AG04450 (cell line): ENCODE measurements around the gene PRR14L. TPM values are rescaled to one million over a fixed set of nuclear protein-coding genes. Genes with fewer than 3 reads are reported as not detected.
A peak's percentile ranks its signal among the peaks of the same experiment; 100 is the strongest.

Experiments used
- CTCF ChIA-PET: fragments of 300-600, 350-600 bp; formaldehyde crosslinking; extraction: SDS; loops from one replicate; lab custom pipeline; 2022; ENCODE audit warnings: antibody characterized with exemption, inconsistent platforms; lab: Charles Lee
- POLR2A ChIA-PET: fragments of 350-600 bp; formaldehyde crosslinking; extraction: SDS; loops from one replicate; lab custom pipeline; 2021; ENCODE audit warnings: antibody characterized with exemption, inconsistent platforms; lab: Yijun Ruan, JAX
- DNase-seq: peaks from one replicate; pipeline ENCODE4 v3.0.0-alpha.2; 2011; ENCODE audit warnings: low read depth, low spot score
- H3K27ac ChIP-seq: one replicate; pipeline ENCODE4 v1.5.1; 2012; ENCODE audit warnings: low read depth, low read length, control low read depth
- H3K27me3 ChIP-seq: one replicate; pipeline ENCODE4 v1.6.0; 2012; ENCODE audit warnings: low read length; ENCODE audit not compliant: control insufficient read depth, insufficient read depth
- H3K4me3 ChIP-seq: 2 replicates; pipeline ENCODE4 v1.5.1; 2011; ENCODE audit warnings: mild to moderate bottlenecking, low read depth, low read length, control low read depth
- H3K9me3 ChIP-seq: 2 replicates; pipeline ENCODE4 v1.5.1; 2012; ENCODE audit warnings: low read length; ENCODE audit not compliant: control insufficient read depth, insufficient read depth
- polyA plus RNA-seq: library from polyadenylated mRNA; depleted of rRNA; stranded (reverse); fragments of >200 nt; gene quantifications from 2 replicates; pipeline ENCODE4 v1.2.3, GENCODE V29; 2011
- TF ChIP-seq, protein P1 (sequence below): IDR thresholded peaks from 2 replicates; pipeline ENCODE4 v1.5.1; 2011; ENCODE audit warnings: low read depth, low read length, control low read depth, inconsistent platforms

PRR14L gene
- polyA plus RNA-seq, 1 experiment, result 16.3 TPM

DNA sequence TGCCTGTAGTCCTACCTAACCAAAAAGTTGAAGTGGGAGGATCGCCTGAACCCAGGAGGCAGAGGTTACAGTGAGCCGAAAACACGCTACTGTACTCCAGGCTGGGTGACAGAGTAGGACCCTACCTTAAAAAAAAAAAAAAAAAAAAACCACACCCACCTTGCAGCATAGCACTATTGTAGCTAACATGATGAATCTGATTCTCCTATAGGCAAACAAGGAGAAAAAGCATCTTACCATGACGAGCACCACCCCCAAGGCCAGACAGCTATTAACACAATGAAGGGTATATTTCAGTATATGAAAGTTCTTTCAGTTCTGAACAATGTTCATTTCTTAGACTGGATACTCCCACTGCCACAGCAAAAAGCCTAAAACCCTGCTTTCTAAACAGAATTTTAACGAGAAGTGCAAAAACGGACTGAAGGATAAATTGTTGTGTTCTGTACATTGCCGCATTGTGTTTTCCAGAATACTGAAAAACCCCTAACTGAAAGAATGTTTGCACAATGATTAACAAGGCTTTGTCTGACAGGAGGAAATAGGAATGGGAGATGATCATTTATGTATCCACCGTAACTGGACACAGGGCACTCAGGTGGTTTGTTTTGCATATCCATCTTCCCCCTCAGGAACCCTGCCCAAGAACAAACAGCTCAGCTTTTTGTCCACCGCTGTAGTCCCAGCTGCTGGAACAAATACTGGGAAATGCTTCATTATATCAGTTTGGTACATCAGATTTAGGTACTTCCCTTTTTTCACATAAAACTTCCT lies 96.8 kb downstream of the PRR14L start:
- ChIA-PET POLR2A (no interaction called here), CTCF (interaction anchor here (0.8 kb wide), 1 partner anchor 12 kb away, joined by 4 read pairs; no protein-coding TSS in a partner anchor)
- TF ChIP-seq, protein P1, sequence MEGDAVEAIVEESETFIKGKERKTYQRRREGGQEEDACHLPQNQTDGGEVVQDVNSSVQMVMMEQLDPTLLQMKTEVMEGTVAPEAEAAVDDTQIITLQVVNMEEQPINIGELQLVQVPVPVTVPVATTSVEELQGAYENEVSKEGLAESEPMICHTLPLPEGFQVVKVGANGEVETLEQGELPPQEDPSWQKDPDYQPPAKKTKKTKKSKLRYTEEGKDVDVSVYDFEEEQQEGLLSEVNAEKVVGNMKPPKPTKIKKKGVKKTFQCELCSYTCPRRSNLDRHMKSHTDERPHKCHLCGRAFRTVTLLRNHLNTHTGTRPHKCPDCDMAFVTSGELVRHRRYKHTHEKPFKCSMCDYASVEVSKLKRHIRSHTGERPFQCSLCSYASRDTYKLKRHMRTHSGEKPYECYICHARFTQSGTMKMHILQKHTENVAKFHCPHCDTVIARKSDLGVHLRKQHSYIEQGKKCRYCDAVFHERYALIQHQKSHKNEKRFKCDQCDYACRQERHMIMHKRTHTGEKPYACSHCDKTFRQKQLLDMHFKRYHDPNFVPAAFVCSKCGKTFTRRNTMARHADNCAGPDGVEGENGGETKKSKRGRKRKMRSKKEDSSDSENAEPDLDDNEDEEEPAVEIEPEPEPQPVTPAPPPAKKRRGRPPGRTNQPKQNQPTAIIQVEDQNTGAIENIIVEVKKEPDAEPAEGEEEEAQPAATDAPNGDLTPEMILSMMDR, result no peak
- no peak for DNase-seq
- no peaks in the 10 kb centered on the region for H3K27me3 ChIP-seq
- no peak overlapping the region for H3K4me3 ChIP-seq
- H3K27ac ChIP-seq, result no peak overlapping the region
- no peaks in the 10 kb centered on the region for H3K9me3 ChIP-seq

DNA sequence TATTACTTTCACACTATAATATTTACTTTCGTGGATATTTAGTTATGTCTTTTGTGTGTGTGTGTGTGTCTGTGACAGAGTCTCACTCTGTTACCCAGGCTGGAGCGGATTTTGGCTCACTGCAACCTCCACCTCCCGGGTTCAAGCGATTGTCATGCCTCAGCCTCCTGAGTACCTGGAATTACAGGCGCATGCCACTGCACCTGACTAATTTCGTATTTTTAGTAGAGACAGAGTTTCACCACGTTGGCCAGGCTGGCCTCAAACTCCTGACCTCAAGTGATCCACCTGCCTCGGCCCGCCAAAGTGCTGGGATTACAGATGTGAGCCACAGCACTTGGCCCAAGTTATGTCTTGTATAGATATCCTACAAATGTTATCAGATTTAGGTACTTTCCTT lies 97.8 kb downstream of the PRR14L start:
- CTCF ChIA-PET, result no interaction called here
- POLR2A ChIA-PET, result no interaction called here
- TF ChIP-seq, protein P1, result no peak

DNA sequence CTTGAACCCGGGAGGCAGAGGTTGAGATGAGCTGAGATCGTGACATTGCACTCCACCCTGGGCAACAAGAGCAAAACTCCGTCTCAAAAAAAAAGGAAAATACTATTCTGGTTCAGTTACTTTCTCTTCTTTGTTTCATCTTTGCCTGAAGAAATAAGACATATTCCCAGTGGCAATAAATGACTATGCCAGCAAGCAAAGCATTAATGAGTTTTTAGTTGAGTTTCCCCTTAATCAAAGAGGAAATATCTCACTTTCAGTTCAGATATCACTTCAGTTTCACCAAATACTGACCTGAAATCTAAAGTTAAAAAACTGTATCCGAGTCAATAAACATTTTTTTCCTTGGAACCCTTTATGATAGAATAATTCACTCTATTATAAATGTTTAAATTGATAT lies 98.3 kb downstream of the PRR14L start:
- Histone ChIP-seq H3K27ac (no peak overlapping the region), H3K9me3 (no peaks in the 10 kb centered on the region), H3K4me3 (no peak overlapping the region), H3K27me3 (no peaks in the 10 kb centered on the region)
- no peak for DNase-seq
- ChIA-PET POLR2A (no interaction called here), CTCF (no interaction called here)
- TF ChIP-seq, protein P1, result no peak

More for the DNA sequence above, 97.8 kb downstream of the PRR14L start:
- Histone ChIP-seq H3K27ac (no peak overlapping the region), H3K4me3 (no peak overlapping the region), H3K27me3 (no peaks in the 10 kb centered on the region), H3K9me3 (no peaks in the 10 kb centered on the region)
- no peak for DNase-seq

DNA sequence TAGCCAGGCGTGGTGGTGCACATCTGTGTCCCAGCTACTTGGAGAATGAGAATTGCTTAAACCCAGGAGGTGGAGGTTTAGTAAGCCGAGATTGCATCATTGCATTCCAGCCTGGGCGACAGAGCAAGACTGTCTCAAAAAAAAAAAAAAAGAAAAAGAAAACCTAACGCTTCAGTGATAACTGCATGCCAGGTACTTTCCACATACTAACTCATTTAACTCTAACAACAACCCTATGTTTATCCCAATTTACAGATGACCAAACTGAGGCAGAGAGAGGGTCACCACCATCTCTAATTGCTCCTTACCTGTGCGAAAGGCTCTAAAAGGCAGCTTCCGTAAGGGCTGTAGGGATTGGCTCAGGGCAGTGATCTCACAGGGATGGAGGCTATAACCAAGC lies 99.5 kb downstream of the PRR14L start:
- no peaks in the 10 kb centered on the region for H3K27me3 ChIP-seq
- TF ChIP-seq, protein P1, result no peak
- peak; percentile 57 for DNase-seq
- no peaks in the 10 kb centered on the region for H3K9me3 ChIP-seq
- H3K4me3 ChIP-seq, result no peak overlapping the region
- H3K27ac ChIP-seq, result peak overlapping the region; percentile 81
- ChIA-PET POLR2A (interaction anchor here (0.5 to 0.7 kb wide), 4 partner anchors 19 to 100 kb away, joined by 3 to 6 read pairs (median 4); no protein-coding TSS in a partner anchor), CTCF (no interaction called here)
